AG08395 (cell line): ENCODE measurements around the gene LSAMP.

ENCODE experiments used
- DNase-seq: peaks from one replicate; pipeline ENCODE4 v3.0.0; 2012; ENCODE audit warnings: mixed read lengths, low spot score

Gene LSAMP

GRCh38 chr3:116445311-116445841 lies at the start of gene LSAMP:
LSAMP (minus strand) TSS chr3:116445487.
- peak; percentile 31 for DNase-seq

GRCh38 chr3:116492379-116492778 lies 47.1 kb upstream of the LSAMP start:
- DNase-seq: no peak

- DNase-seq: no peak
Observed at GRCh38 chr3:116483135-116483534, 37.8 kb upstream of the LSAMP start.

- no peak for DNase-seq
Observed at GRCh38 chr3:116476691-116477090, 31.4 kb upstream of the LSAMP start.

- no peak for DNase-seq
Observed at GRCh38 chr3:116474801-116475200, 29.5 kb upstream of the LSAMP start.

- DNase-seq: no peak
Observed at GRCh38 chr3:116474032-116474780, 28.9 kb upstream of the LSAMP start.

GRCh38 chr3:116473602-116474001 lies 28.3 kb upstream of the LSAMP start:
- DNase-seq: peak; percentile 27

- no peak for DNase-seq
Observed at GRCh38 chr3:116470605-116471197, 25.4 kb upstream of the LSAMP start.

GRCh38 chr3:116469546-116469945 lies 24.3 kb upstream of the LSAMP start:
- DNase-seq: no peak

GRCh38 chr3:116464276-116464798 lies 19.1 kb upstream of the LSAMP start:
- no peak for DNase-seq

- peak; percentile 24 for DNase-seq
Observed at GRCh38 chr3:116453666-116454346, 8.5 kb upstream of the LSAMP start.

- DNase-seq: no peak
Observed at GRCh38 chr3:116449546-116450350, 4.5 kb upstream of the LSAMP start.

- DNase-seq: no peak
Observed at GRCh38 chr3:116445990-116446389, 703 bp upstream of the LSAMP start.

GRCh38 chr3:116444819-116445310 lies 422 bp downstream of the LSAMP start:
- peak; percentile 5 for DNase-seq

GRCh38 chr3:116444115-116444747 lies 1.1 kb downstream of the LSAMP start:
- no peak for DNase-seq

GRCh38 chr3:116443191-116443661 lies 2.1 kb downstream of the LSAMP start:
- peak; percentile 22 for DNase-seq

- no peak for DNase-seq
Observed at GRCh38 chr3:116442331-116443021, 2.8 kb downstream of the LSAMP start.

GRCh38 chr3:116441652-116442051 lies 3.6 kb downstream of the LSAMP start:
- no peak for DNase-seq

- DNase-seq: peak; percentile 52
Observed at GRCh38 chr3:116440196-116440595, 5.1 kb downstream of the LSAMP start.

GRCh38 chr3:116433552-116433951 lies 11.7 kb downstream of the LSAMP start:
- no peak for DNase-seq
